SU-DHL-6 (cell line): ENCODE data around the gene STK39.

ENCODE experiments used
- H2AFZ ChIP-seq: fragments of 200-600 bp; sonication (generic); 2 replicates; pipeline ENCODE4 v1.6.1; 2014; ENCODE audit warnings: low read depth, mild to moderate bottlenecking, moderate library complexity, mixed read lengths, antibody characterized with exemption, low read length; ENCODE audit not compliant: severe bottlenecking
- H3F3A ChIP-seq: fragments of 200-600 bp; shearing (Covaris generic); 2 replicates; pipeline ENCODE4 v1.6.0; 2016; ENCODE audit warnings: antibody characterized with exemption, mild to moderate bottlenecking; ENCODE audit not compliant: insufficient read depth
- H3K27ac ChIP-seq: fragments of 200-600 bp; sonication (generic); 2 replicates; pipeline ENCODE4 v1.5.1; 2016; ENCODE audit warnings: low read depth, mild to moderate bottlenecking, low read length, moderate library complexity, mixed read lengths
- H3K27me3 ChIP-seq: fragments of 200-600 bp; sonication (generic), shearing (Covaris generic); 2 replicates; pipeline ENCODE4 v1.6.0; 2014; ENCODE audit warnings: mild to moderate bottlenecking, low read length
- H3K36me3 ChIP-seq: fragments of 200-600 bp; sonication (generic); 2 replicates; pipeline ENCODE4 v1.6.1; 2014; ENCODE audit warnings: mild to moderate bottlenecking, low read length, mixed read lengths
- H3K4me2 ChIP-seq: fragments of 300-600, 200-600 bp; shearing (Covaris generic), sonication (generic); 2 replicates; pipeline ENCODE4 v1.6.0; 2014; ENCODE audit warnings: low read length, low read depth, mild to moderate bottlenecking; ENCODE audit not compliant: poor library complexity, severe bottlenecking
- H3K4me3 ChIP-seq: fragments of 200-600 bp; sonication (generic); 2 replicates; pipeline ENCODE4 v1.5.1; 2014; ENCODE audit warnings: antibody characterized with exemption, low read length, mild to moderate bottlenecking, mixed read lengths; ENCODE audit not compliant: insufficient read depth, poor library complexity, severe bottlenecking
- H3K79me2 ChIP-seq: fragments of 200-600 bp; sonication (generic); 2 replicates; pipeline ENCODE4 v1.6.1; 2014; ENCODE audit warnings: mild to moderate bottlenecking, low read length, moderate library complexity; ENCODE audit not compliant: insufficient read depth
- H3K9ac ChIP-seq: fragments of 200-600 bp; sonication (generic); 2 replicates; pipeline ENCODE4 v1.7.0; 2014; ENCODE audit warnings: mild to moderate bottlenecking, low read length
- H3K9me2 ChIP-seq: fragments of 200-600 bp; sonication (generic); replicated peaks from 2 replicates; pipeline ENCODE4 v1.6.1; 2014; ENCODE audit warnings: low read length; ENCODE audit not compliant: insufficient read depth
- H3K9me3 ChIP-seq: fragments of 200-600 bp; sonication (generic); 2 replicates; pipeline ENCODE4 v1.6.1; 2014; ENCODE audit warnings: low read length, mixed read lengths; ENCODE audit not compliant: insufficient read depth
- H4K20me1 ChIP-seq: fragments of 200-600 bp; sonication (generic); 2 replicates; pipeline ENCODE4 v1.6.1; 2014; ENCODE audit warnings: low read depth, mild to moderate bottlenecking, antibody characterized with exemption, low read length, moderate library complexity, mixed read lengths
- CTCF ChIP-seq: fragments of 200-600 bp; sonication (generic); IDR thresholded peaks from one replicate; pipeline ENCODE4 v1.5.1; 2017; ENCODE audit warnings: antibody characterized with exemption, mild to moderate bottlenecking, low read length, moderate library complexity; ENCODE audit not compliant: insufficient read depth, poor library complexity, severe bottlenecking
- EZH2phosphoT487 ChIP-seq: fragments of 200-600 bp; sonication (generic), shearing (Covaris generic); conservative IDR thresholded peaks from 2 replicates; pipeline ENCODE4 v1.6.1; 2018; ENCODE audit warnings: mild to moderate bottlenecking, antibody characterized with exemption, low read length, moderate library complexity, mixed read lengths

Gene STK39

GRCh38 chr2:168293766-168294165, 46.4 kb upstream of the STK39 start:
- Histone ChIP-seq H3K27ac (no peak overlapping the region), H2AFZ (no peak overlapping the region), H3K36me3 (no peaks in the 10 kb centered on the region), H3K4me3 (no peak overlapping the region), H4K20me1 (no peaks in the 10 kb centered on the region), H3F3A (no peaks in the 10 kb centered on the region), H3K79me2 (no peaks in the 10 kb centered on the region), H3K9me2 (no peaks in the 10 kb centered on the region), H3K9ac (no peak overlapping the region), H3K9me3 (no peaks in the 10 kb centered on the region), H3K27me3 (no peaks in the 10 kb centered on the region), H3K4me2 (no peak overlapping the region)
- TF ChIP-seq EZH2phosphoT487 (no peak), CTCF (no peak)

- Histone ChIP-seq H3K36me3 (no peaks in the 10 kb centered on the region), H3K79me2 (no peaks in the 10 kb centered on the region), H2AFZ (no peak overlapping the region), H3K9ac (no peak overlapping the region), H3K27ac (no peak overlapping the region), H3K27me3 (no peaks in the 10 kb centered on the region), H3F3A (no peaks in the 10 kb centered on the region), H3K4me2 (no peak overlapping the region), H3K9me2 (no peaks in the 10 kb centered on the region), H3K9me3 (no peaks in the 10 kb centered on the region), H4K20me1 (no peaks in the 10 kb centered on the region), H3K4me3 (no peak overlapping the region)
- TF ChIP-seq EZH2phosphoT487 (no peak), CTCF (no peak)
Observed at GRCh38 chr2:168290391-168290790, 43.0 kb upstream of the STK39 start.

- Histone ChIP-seq H3K9ac (no peak overlapping the region), H3K36me3 (no peaks in the 10 kb centered on the region), H3K4me2 (no peak overlapping the region), H3K79me2 (no peaks in the 10 kb centered on the region), H4K20me1 (no peaks in the 10 kb centered on the region), H3K27me3 (no peaks in the 10 kb centered on the region), H2AFZ (no peak overlapping the region), H3F3A (no peaks in the 10 kb centered on the region), H3K9me2 (no peaks in the 10 kb centered on the region), H3K4me3 (no peak overlapping the region), H3K27ac (no peak overlapping the region), H3K9me3 (no peaks in the 10 kb centered on the region)
- no peak for TF ChIP-seq CTCF
- no peak for TF ChIP-seq EZH2phosphoT487
Observed at GRCh38 chr2:168289880-168290279, 42.5 kb upstream of the STK39 start.
